ENCODE measurements around the gene EVC2. TPM values are rescaled to one million over a fixed set of nuclear protein-coding genes. Genes with fewer than 3 reads are reported as not detected.

EVC2 gene
- total RNA-seq, 4 donors from 2014 or later: 7.8 to 22.2 (median 9.9) TPM

DNA sequence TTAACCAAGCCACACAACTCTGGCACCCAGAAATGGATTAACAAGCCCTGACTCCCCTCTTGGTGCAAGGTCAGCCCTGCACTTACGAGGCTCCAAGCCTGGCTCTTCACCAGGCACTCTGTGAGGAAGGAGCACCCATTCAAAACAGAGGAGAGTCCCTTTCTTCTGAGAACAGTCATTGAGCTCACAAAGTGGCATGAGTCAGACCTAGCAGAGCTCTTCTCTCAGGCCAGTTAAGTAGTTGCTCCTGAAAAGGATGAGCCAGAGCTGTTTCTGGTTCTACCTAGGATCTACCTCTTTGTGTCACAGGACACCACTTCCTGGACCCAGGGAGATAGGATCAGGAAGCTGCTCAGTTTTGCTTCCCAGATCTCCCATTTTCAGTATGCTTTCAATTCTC, 48.2 kb downstream of the EVC2 start:
- DNase-seq (ENCODE audit: low spot score in 2 of 2): no peak
- no peaks in the 10 kb centered on the region for H3K9me3 ChIP-seq
- no peak overlapping the region for H3K27ac ChIP-seq
- peaks cover 48% of the 10 kb centered on the region for H3K36me3 ChIP-seq
- H3K4me1 ChIP-seq: no peaks in the 10 kb centered on the region
- no peak overlapping the region for H3K4me3 ChIP-seq
- WGBS: 93% methylated on average over 1 of the region's 1 CpG
- H3K27me3 ChIP-seq: no peaks in the 10 kb centered on the region
- TF ChIP-seq, protein P1, sequence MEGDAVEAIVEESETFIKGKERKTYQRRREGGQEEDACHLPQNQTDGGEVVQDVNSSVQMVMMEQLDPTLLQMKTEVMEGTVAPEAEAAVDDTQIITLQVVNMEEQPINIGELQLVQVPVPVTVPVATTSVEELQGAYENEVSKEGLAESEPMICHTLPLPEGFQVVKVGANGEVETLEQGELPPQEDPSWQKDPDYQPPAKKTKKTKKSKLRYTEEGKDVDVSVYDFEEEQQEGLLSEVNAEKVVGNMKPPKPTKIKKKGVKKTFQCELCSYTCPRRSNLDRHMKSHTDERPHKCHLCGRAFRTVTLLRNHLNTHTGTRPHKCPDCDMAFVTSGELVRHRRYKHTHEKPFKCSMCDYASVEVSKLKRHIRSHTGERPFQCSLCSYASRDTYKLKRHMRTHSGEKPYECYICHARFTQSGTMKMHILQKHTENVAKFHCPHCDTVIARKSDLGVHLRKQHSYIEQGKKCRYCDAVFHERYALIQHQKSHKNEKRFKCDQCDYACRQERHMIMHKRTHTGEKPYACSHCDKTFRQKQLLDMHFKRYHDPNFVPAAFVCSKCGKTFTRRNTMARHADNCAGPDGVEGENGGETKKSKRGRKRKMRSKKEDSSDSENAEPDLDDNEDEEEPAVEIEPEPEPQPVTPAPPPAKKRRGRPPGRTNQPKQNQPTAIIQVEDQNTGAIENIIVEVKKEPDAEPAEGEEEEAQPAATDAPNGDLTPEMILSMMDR (IDR thresholded peaks at IDR 0.05): no peak
- TF ChIP-seq EP300 (IDR thresholded peaks at IDR 0.05): no peak
- no peak for TF ChIP-seq POLR2AphosphoS5 (IDR thresholded peaks at IDR 0.05)
- no peak for TF ChIP-seq POLR2A (IDR thresholded peaks at IDR 0.05)

DNA sequence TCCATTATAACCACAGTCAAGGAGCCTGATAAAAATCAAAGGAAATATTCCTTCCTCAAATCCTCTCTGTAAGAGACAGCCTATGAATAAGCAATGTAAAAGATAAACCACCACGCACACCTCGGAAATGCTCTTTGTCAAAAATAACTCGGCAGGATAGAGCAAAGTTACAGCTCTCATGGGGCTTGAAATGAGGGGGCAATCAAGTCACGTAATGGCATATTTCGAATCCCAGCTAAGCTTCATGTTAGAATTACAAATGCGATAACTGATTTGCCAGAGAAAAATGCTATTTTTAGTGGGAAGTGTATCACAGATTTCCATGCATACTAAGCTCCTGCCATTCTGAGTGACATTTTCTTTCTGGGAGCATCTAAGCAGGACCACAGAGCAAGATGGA, 49.4 kb downstream of the EVC2 start:
- no peak for TF ChIP-seq POLR2A (IDR thresholded peaks at IDR 0.05)
- TF ChIP-seq, protein P1 (IDR thresholded peaks at IDR 0.05): no peak
- TF ChIP-seq EP300 (IDR thresholded peaks at IDR 0.05): no peak
- no peak for TF ChIP-seq POLR2AphosphoS5 (IDR thresholded peaks at IDR 0.05)
- no peaks in the 10 kb centered on the region for H3K27me3 ChIP-seq
- H3K36me3 ChIP-seq: peaks cover 48% of the 10 kb centered on the region
- no peaks in the 10 kb centered on the region for H3K4me1 ChIP-seq
- WGBS: 88% methylated on average over 6 of the region's 6 CpGs
- no peak overlapping the region for H3K27ac ChIP-seq
- no peak for DNase-seq (ENCODE audit: low spot score in 2 of 2)
- H3K9me3 ChIP-seq: no peaks in the 10 kb centered on the region
- no peak overlapping the region for H3K4me3 ChIP-seq

DNA sequence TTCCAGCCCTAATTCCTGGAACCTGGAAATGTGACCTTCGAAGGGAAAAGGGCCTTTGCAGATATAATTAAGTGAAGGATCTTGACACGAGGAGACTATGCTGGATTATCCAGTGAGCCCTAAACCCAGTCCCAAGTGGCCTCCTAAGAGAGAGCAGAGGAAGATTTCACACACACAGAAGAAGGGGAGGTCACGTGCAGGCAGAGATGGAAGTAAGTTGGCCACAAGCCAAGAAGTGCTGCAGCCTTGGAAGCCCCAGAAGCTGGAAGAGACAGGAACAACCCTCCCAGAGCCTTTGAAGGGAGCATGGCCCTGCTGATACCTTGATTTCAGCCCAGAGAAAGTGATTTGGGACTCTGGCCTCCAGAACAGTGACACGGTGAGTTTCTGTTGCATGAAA, 51.9 kb downstream of the EVC2 start:
- Histone ChIP-seq H3K27ac (no peak overlapping the region), H3K36me3 (peaks cover 40% of the 10 kb centered on the region), H3K4me1 (no peaks in the 10 kb centered on the region), H3K4me3 (no peak overlapping the region), H3K27me3 (no peaks in the 10 kb centered on the region), H3K9me3 (no peaks in the 10 kb centered on the region)
- 85% methylated on average over 4 of the region's 4 CpGs for WGBS
- no peak for DNase-seq (ENCODE audit: low spot score in 2 of 2)
- TF ChIP-seq, protein P1 (IDR thresholded peaks at IDR 0.05): no peak
- TF ChIP-seq POLR2AphosphoS5 (IDR thresholded peaks at IDR 0.05): no peak
- TF ChIP-seq EP300 (IDR thresholded peaks at IDR 0.05): no peak
- no peak for TF ChIP-seq POLR2A (IDR thresholded peaks at IDR 0.05)

DNA sequence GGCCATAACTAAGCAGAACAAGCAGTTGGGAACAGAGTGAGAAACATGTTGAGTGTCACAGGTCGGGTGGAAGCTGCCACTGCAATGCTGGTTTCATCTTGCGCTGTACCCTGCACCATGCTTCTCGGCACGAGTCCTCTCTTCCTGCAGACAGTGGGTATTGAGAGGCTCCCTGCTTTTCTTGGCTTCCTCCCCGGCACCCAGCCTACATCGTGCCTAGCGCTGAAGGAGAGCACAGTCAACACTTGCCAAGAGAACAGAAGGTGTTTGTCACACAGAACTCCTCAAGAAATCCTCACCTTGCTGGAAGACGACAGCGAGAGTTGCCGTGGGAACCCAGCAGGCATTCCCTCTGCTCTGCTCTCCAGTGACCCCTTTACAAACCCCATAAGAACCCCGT, 53.6 kb downstream of the EVC2 start:
- 87% methylated on average over 8 of the region's 11 CpGs for WGBS
- no peak overlapping the region for H3K27ac ChIP-seq
- H3K36me3 ChIP-seq: peaks cover 26% of the 10 kb centered on the region
- H3K9me3 ChIP-seq: no peaks in the 10 kb centered on the region
- H3K4me3 ChIP-seq: no peak overlapping the region
- H3K4me1 ChIP-seq: no peaks in the 10 kb centered on the region
- H3K27me3 ChIP-seq: no peaks in the 10 kb centered on the region
- TF ChIP-seq POLR2A (IDR thresholded peaks at IDR 0.05): no peak
- no peak for TF ChIP-seq EP300 (IDR thresholded peaks at IDR 0.05)
- TF ChIP-seq, protein P1 (IDR thresholded peaks at IDR 0.05): no peak
- TF ChIP-seq POLR2AphosphoS5 (IDR thresholded peaks at IDR 0.05): no peak
- no peak for DNase-seq (ENCODE audit: low spot score in 2 of 2)

DNA sequence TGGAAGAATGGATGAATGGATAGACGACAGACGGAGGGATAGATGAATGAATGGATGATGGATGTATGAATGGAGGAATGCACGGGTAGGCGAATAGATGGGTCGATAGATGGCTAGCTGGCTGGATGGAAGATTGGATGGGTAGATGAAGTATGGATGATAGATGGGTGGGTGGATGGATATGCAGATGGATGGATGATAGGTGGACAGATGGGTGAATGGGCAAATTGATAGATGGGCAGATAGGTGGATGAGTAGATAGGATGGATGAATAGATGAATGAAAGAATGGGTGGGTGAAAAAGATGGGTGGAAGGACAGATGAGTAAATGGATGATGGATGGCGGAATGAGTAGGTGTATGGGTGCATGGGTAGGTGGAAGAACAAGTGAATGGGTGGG, 57.3 kb downstream of the EVC2 start:
- Histone ChIP-seq H3K4me1 (no peaks in the 10 kb centered on the region), H3K36me3 (peaks cover 30% of the 10 kb centered on the region), H3K27ac (no peak overlapping the region), H3K27me3 (no peaks in the 10 kb centered on the region), H3K4me3 (no peak overlapping the region), H3K9me3 (no peaks in the 10 kb centered on the region)
- no peak for DNase-seq (ENCODE audit: low spot score in 2 of 2)
- TF ChIP-seq POLR2A (IDR thresholded peaks at IDR 0.05) (no peak), POLR2AphosphoS5 (IDR thresholded peaks at IDR 0.05) (no peak), EP300 (IDR thresholded peaks at IDR 0.05) (no peak)
- TF ChIP-seq, protein P1 (IDR thresholded peaks at IDR 0.05): no peak
- 95% methylated on average over 6 of the region's 6 CpGs for WGBS
